ENCODE measurements around the gene LAMA3. TPM values are rescaled to one million over a fixed set of nuclear protein-coding genes. Genes with fewer than 3 reads are reported as not detected.

The LAMA3 gene
- polyA plus RNA-seq, 1 of the 3 experiments (the other 2 are of a cell fraction) = 3.5 TPM

- H4K20me1 ChIP-seq (ENCODE audit: insufficient read depth) = no peaks in the 10 kb centered on the region
- CTCF ChIA-PET = interaction anchor here (0.9 to 1.3 kb wide), 4 partner anchors 10 to 44 kb away, joined by 3 read pairs; no protein-coding TSS in a partner anchor
Observed at GRCh38 chr18:23667114-23667513, 22.1 kb upstream of the LAMA3 start.

More at GRCh38 chr18:23667114-23667513, 22.1 kb upstream of the LAMA3 start:
- H3K4me2 ChIP-seq = no peak overlapping the region
- no peaks in the 10 kb centered on the region for H3K79me2 ChIP-seq (ENCODE audit: insufficient read depth)
- no peak overlapping the region for H3K27ac ChIP-seq (ENCODE audit: low read depth in 2 of 2, low read length in 1 of 2)
- no peaks in the 10 kb centered on the region for H3K9me3 ChIP-seq
- no peak overlapping the region for H2AFZ ChIP-seq (ENCODE audit: low read depth)
- POLR2A ChIA-PET = no interaction called here
- H3K27me3 ChIP-seq (ENCODE audit: insufficient read depth) = no peaks in the 10 kb centered on the region; the same call in 1 of the 2 replicates
- H3F3A ChIP-seq (replicated peaks; ENCODE audit: insufficient read depth) = no peaks in the 10 kb centered on the region
- no peak overlapping the region for H3K9ac ChIP-seq
- H3K4me3 ChIP-seq (ENCODE audit: low read depth in 2 of 2, low read length in 1 of 2) = no peak overlapping the region
- peaks cover 0 to 2% of the 10 kb centered on the region in 2 experiments; a peak in 2 of 4 replicates for H3K4me1 ChIP-seq (ENCODE audit: control insufficient read depth in 1 of 2, insufficient read depth in 2 of 2, low read depth in 1 of 2, low read length in 1 of 2)
- DNase-seq = no peak
- no peaks in the 10 kb centered on the region for H3K9me2 ChIP-seq
- 63% methylated on average over 1 of the region's 1 CpG for WGBS (ENCODE audit: low lambda C conversion rate)
- TF ChIP-seq TCF12 (IDR thresholded peaks at IDR 0.05) = no peak
- no peak for TF ChIP-seq ELF1 (IDR thresholded peaks at IDR 0.05)
- TF ChIP-seq YY1 (IDR thresholded peaks at IDR 0.05; ENCODE audit: low read depth) = no peak
- TF ChIP-seq FOXJ3 (CRISPR knock-in tag; IDR thresholded peaks at IDR 0.05) = no peak
- TF ChIP-seq SMC3 (IDR thresholded peaks at IDR 0.05; ENCODE audit: low read depth, low read length) = no peak
- TF ChIP-seq NFIC (IDR thresholded peaks at IDR 0.05; ENCODE audit: borderline replicate concordance) = no peak
- no peak for TF ChIP-seq IRF3 (IDR thresholded peaks at IDR 0.05; ENCODE audit: low read depth, low read length)
- TF ChIP-seq PBX3 (IDR thresholded peaks at IDR 0.05) = no peak
- no peak for TF ChIP-seq GATA2 (CRISPR knock-in tag; IDR thresholded peaks at IDR 0.05)
- no peak for TF ChIP-seq ZBTB33 (IDR thresholded peaks at IDR 0.05; ENCODE audit: borderline replicate concordance, low read depth)
- TF ChIP-seq USF1 (IDR thresholded peaks at IDR 0.05; ENCODE audit: borderline replicate concordance, low read depth) = no peak
- no peak for TF ChIP-seq MAX (IDR thresholded peaks at IDR 0.05; ENCODE audit: low read depth)
- no peak for TF ChIP-seq TAF1 (IDR thresholded peaks at IDR 0.05; ENCODE audit: borderline replicate concordance, low read depth, low read length)
- no peak for TF ChIP-seq GABPA (IDR thresholded peaks at IDR 0.05; ENCODE audit: low read depth)
- TF ChIP-seq MEF2A (IDR thresholded peaks at IDR 0.05; ENCODE audit: borderline replicate concordance, low read depth) = no peak
- no peaks in the 10 kb centered on the region for H3K36me3 ChIP-seq (replicated peaks in 1 of 2; ENCODE audit: control insufficient read depth in 1 of 2, insufficient read depth in 2 of 2, low read length in 1 of 2)

All from SK-N-SH (cell line).